Psoas muscle (tissue), 8 donors: ENCODE results near the gene KIF22. TPM values are rescaled to one million over a fixed set of nuclear protein-coding genes. Genes with fewer than 3 reads are reported as not detected.
"Not testable (repeated sequence)": the region's sequence is repeated elsewhere in the genome, so short reads cannot be mapped to it uniquely, and the experiment has no call there.

ENCODE experiments used
- ATAC-seq, 4 donors: fragments of 200-7000 bp; cut with Tn5 transposase; one replicate each; pipeline ENCODE4 v1.9.1; 2020; ENCODE audit warnings: moderate library complexity in 3 of 4, mild to moderate bottlenecking in 2 of 4
- DNase-seq, 2 donors: peaks; one replicate each; pipeline ENCODE4 v3.0.0-alpha.2; 2020
- H3K27ac ChIP-seq: fragments of 200-600 bp; one replicate; pipeline ENCODE4 v1.8.0; 2022
- H3K27me3 ChIP-seq, 3 donors: fragments of 200-600 bp in 1 of 3; one replicate each; pipeline versions ENCODE4 v1.6.1 to v1.8.0; 2013 to 2022; ENCODE audit warnings: low read length in 2 of 3, mild to moderate bottlenecking in 2 of 3, moderate library complexity in 1 of 3; ENCODE audit not compliant: insufficient read depth in 3 of 3
- H3K36me3 ChIP-seq, 2 donors: fragments of 200-600 bp in 1 of 2; one replicate each; pipeline versions ENCODE4 v1.6.1 to v1.8.0; 2013 to 2022; ENCODE audit warnings: low read depth in 1 of 2, mild to moderate bottlenecking in 1 of 2, moderate library complexity in 1 of 2; ENCODE audit not compliant: insufficient read depth in 1 of 2
- H3K4me1 ChIP-seq: fragments of 200-600 bp; one replicate; pipeline ENCODE4 v1.8.0; 2022
- H3K4me3 ChIP-seq: fragments of 200-600 bp; one replicate; pipeline ENCODE4 v1.8.0; 2022; ENCODE audit warnings: mild to moderate bottlenecking
- H3K9me3 ChIP-seq: fragments of 200-600 bp; one replicate; pipeline ENCODE4 v1.8.0; 2022
- CTCF ChIP-seq: fragments of 200-600 bp; IDR thresholded peaks from one replicate; pipeline ENCODE4 v1.8.0; 2022; ENCODE audit warnings: antibody characterized with exemption
- WGBS, 3 donors: extraction: QIAGEN DNeasy Blood & Tissue Kit; methylation state at CpG; one replicate each; pipeline versions ENCODE4 v1.1.6 to v1.1.7; 2013; 5-methylcytosine and 5-hydroxymethylcytosine counted together
- intact Hi-C, 2 donors: fragments of 100-400 bp; cut with DNase I; formaldehyde crosslinking; loops; one replicate each; pipeline versions ENCODE4 v1.11.0 to v1.14.2; 2022
- polyA plus RNA-seq, 3 donors: library from polyadenylated mRNA; stranded (reverse); fragments of 200-250 nt; gene quantifications; one replicate each; pipeline ENCODE4 v1.2.3, GENCODE V29; 2013
- total RNA-seq, 4 donors: library from RNA; stranded (reverse); fragmentation: NEBNext Ultra II Directional in 2 of 4; extraction: Animal tissue kit (Norgen Biotek cat#: 25700) in 2 of 4; gene quantifications; one replicate each; pipeline versions ENCODE4 v1.2.1 to v1.2.4, GENCODE V29; 2021 to 2023
- donor health status: healthy with polysubstance abuse.
- donor health status: DM: no; HTN: no; CAD: no; lungs with moderate emphysema.
- donor health status: Bipolar disorder and iron deficiency.
- donor health status: healthy.
- donor health status: DM: yes; HTN: yes; CAD: no.
- donor health status: DM: no; HTN: no; CAD: no.
- donor health status: DM: no; HTN: no; CAD: no.
- donor health status: DM: yes; HTN: yes; CAD: no.

The KIF22 gene
- total and polyA plus RNA-seq, 7 donors: 12.6 to 23.8 (median 15.4) TPM

GRCh38 chr16:29779474-29779873 is 11.1 kb upstream of the KIF22 start:
- 30 to 48% (median 31%) methylated on average over 10 of the region's 10 CpGs for WGBS, 3 donors

GRCh38 chr16:29783094-29783953 is 7.2 kb upstream of the KIF22 start:
- WGBS, 3 donors: 76 to 85% (median 80%) methylated on average over 13 of the region's 13 CpGs
- DNase-seq, H3K4me1 ChIP-seq, H3K27ac ChIP-seq, H3K9me3 ChIP-seq, ATAC-seq, H3K36me3 ChIP-seq, H3K4me3 ChIP-seq, H3K27me3 ChIP-seq: not testable (repeated sequence)
- intact Hi-C loops: loop anchor here in 1 of 2 donors (5.0 to 10.0 kb wide), 2 partner anchors 36 to 79 kb away; partner anchors contain the start of gene C16orf54

More at GRCh38 chr16:29779474-29779873, 11.1 kb upstream of the KIF22 start:
- intact Hi-C loops: no loop called here
- no peak overlapping the region for H3K27ac ChIP-seq
- H3K4me1 ChIP-seq: no peaks in the 10 kb centered on the region
- no peaks in the 10 kb centered on the region for H3K36me3 ChIP-seq
- H3K9me3 ChIP-seq: no peaks in the 10 kb centered on the region
- DNase-seq (no peak), ATAC-seq (no peak)
- H3K27me3 ChIP-seq: no peaks in the 10 kb centered on the region
- no peak for TF ChIP-seq CTCF
- H3K4me3 ChIP-seq: no peak overlapping the region

- intact Hi-C loops: loop anchor here (2.0 to 10.0 kb wide), 3 partner anchors 33 to 79 kb away; partner anchors contain the start of genes C16orf54 (in 1 of the 2) and PAGR1 (in 1 of the 2)
Measured at GRCh38 chr16:29784157-29784556, 6.4 kb upstream of the KIF22 start.

GRCh38 chr16:29784901-29785500 is 5.5 kb upstream of the KIF22 start:
- no peak overlapping the region for H3K27ac ChIP-seq
- H3K4me3 ChIP-seq: peak overlapping the region; percentile 57
- TF ChIP-seq CTCF: peak; percentile 85
- WGBS, 3 donors: 6 to 7% (median 7%) methylated on average over 37 to 38 of the region's 38 CpGs
- H3K9me3 ChIP-seq: no peaks in the 10 kb centered on the region
- DNase-seq: peak; percentile 80 to 88
- no peaks in the 10 kb centered on the region for H3K36me3 ChIP-seq
- H3K4me1 ChIP-seq: peaks cover 11% of the 10 kb centered on the region
- ATAC-seq: peak; percentile 83 to 93 (median 92)
- no peaks in the 10 kb centered on the region for H3K27me3 ChIP-seq
- intact Hi-C loops: loop anchor here (2.0 to 10.0 kb wide), 3 partner anchors 32 to 80 kb away; partner anchors contain the start of genes C16orf54 (in 1 of the 2) and PAGR1 (in 1 of the 2)

More at GRCh38 chr16:29784157-29784556, 6.4 kb upstream of the KIF22 start:
- 89 to 98% (median 93%) methylated on average over 2 of the region's 2 CpGs for WGBS, 3 donors
- Histone ChIP-seq H3K36me3 (no peaks in the 10 kb centered on the region), H3K4me3 (no peak overlapping the region), H3K27me3 (no peaks in the 10 kb centered on the region), H3K4me1 (peaks cover 3% of the 10 kb centered on the region), H3K9me3 (no peaks in the 10 kb centered on the region), H3K27ac (no peak overlapping the region)
- TF ChIP-seq CTCF: no peak
- DNase-seq (no peak), ATAC-seq (no peak)

- H3K27me3 ChIP-seq, H3K27ac ChIP-seq, DNase-seq, ATAC-seq, H3K9me3 ChIP-seq, H3K36me3 ChIP-seq, H3K4me3 ChIP-seq: not testable (repeated sequence)
- peaks cover 21% of the 10 kb centered on the region for H3K4me1 ChIP-seq
- intact Hi-C loops: loop anchor here in 1 of 2 donors (10.0 kb wide), 1 partner anchor 82 kb away; no protein-coding TSS in a partner anchor
- 84 to 90% (median 88%) methylated on average over 4 of the region's 4 CpGs for WGBS, 3 donors
Measured at GRCh38 chr16:29787155-29787554, 3.4 kb upstream of the KIF22 start.
